ENCODE results near the gene ASCC1.

GRCh38 chr10:72134785-72135767, 81.0 kb downstream of the ASCC1 start:
- TF ChIP-seq CTCF (IDR thresholded peaks at IDR 0.05; ENCODE audit: poor library complexity) (no peak), EZH2phosphoT487 (IDR thresholded peaks at IDR 0.05; ENCODE audit: low read depth, severe bottlenecking, unreplicated experiment) (no peak), EZH2 (IDR thresholded peaks at IDR 0.05; ENCODE audit: borderline replicate concordance) (no peak)
